ENCODE data around the gene MRPS34. TPM values are rescaled to one million over a fixed set of nuclear protein-coding genes. Genes with fewer than 3 reads are reported as not detected.
"Not testable (repeated sequence)": the region's sequence is repeated elsewhere in the genome, so short reads cannot be mapped to it uniquely, and the experiment has no call there.

The MRPS34 gene
- total RNA-seq, 2 experiments from 2014 or later = 94.9 to 98.3 TPM

GRCh38 chr16:1744338-1744840 is 28.5 kb downstream of the MRPS34 start:
- Mint-ChIP-seq H3K36me3 (ENCODE audit: low read depth) (peaks cover 7% of the 10 kb centered on the region), H3K4me3 (no peak overlapping the region), H3K4me1 (no peaks in the 10 kb centered on the region), H3K27me3 (no peaks in the 10 kb centered on the region), H3K27ac (no peak overlapping the region), H3K9me3 (no peaks in the 10 kb centered on the region)
- ChIA-PET POLR2A (no interaction called here), CTCF (interaction anchor here (0.6 kb wide), 1 partner anchor 62 kb away, joined by 3 read pairs; no protein-coding TSS in a partner anchor)
- DNase-seq = no peak

- no peaks in the 10 kb centered on the region for H3K9me3 Mint-ChIP-seq
- DNase-seq = no peak
- H3K27ac Mint-ChIP-seq = no peak overlapping the region
- ChIA-PET POLR2A (no interaction called here), CTCF (interaction anchor here (0.6 kb wide), 1 partner anchor 61 kb away, joined by 3 read pairs; no protein-coding TSS in a partner anchor)
- H3K27me3 Mint-ChIP-seq = no peaks in the 10 kb centered on the region
- H3K4me1 Mint-ChIP-seq = no peaks in the 10 kb centered on the region
- no peaks in the 10 kb centered on the region for H3K36me3 Mint-ChIP-seq (ENCODE audit: low read depth)
- H3K4me3 Mint-ChIP-seq = no peak overlapping the region
Observed at GRCh38 chr16:1743376-1744337, 29.3 kb downstream of the MRPS34 start.

- Mint-ChIP-seq H3K27ac (no peak overlapping the region), H3K4me3 (no peak overlapping the region), H3K36me3 (ENCODE audit: low read depth) (no peaks in the 10 kb centered on the region), H3K9me3 (no peaks in the 10 kb centered on the region), H3K4me1 (no peaks in the 10 kb centered on the region), H3K27me3 (no peaks in the 10 kb centered on the region)
- CTCF ChIA-PET = no interaction called here
- POLR2A ChIA-PET = interaction anchor here (1.4 kb wide), 1 partner anchor 13 kb away, joined by 4 read pairs; no protein-coding TSS in a partner anchor
- no peak for DNase-seq
Observed at GRCh38 chr16:1741553-1742165, 31.3 kb downstream of the MRPS34 start.

GRCh38 chr16:1740781-1741490 is 32.0 kb downstream of the MRPS34 start:
- no peaks in the 10 kb centered on the region for H3K4me1 Mint-ChIP-seq
- H3K4me3 Mint-ChIP-seq = no peak overlapping the region
- no peak for DNase-seq
- H3K9me3 Mint-ChIP-seq = no peaks in the 10 kb centered on the region
- H3K27ac Mint-ChIP-seq = no peak overlapping the region
- no peaks in the 10 kb centered on the region for H3K36me3 Mint-ChIP-seq (ENCODE audit: low read depth)
- H3K27me3 Mint-ChIP-seq = no peaks in the 10 kb centered on the region
- POLR2A ChIA-PET = interaction anchor here (1.4 kb wide), 1 partner anchor 13 kb away, joined by 4 read pairs; no protein-coding TSS in a partner anchor
- CTCF ChIA-PET = no interaction called here

- CTCF ChIA-PET = no interaction called here
- H3K36me3 Mint-ChIP-seq (ENCODE audit: low read depth) = no peaks in the 10 kb centered on the region
- POLR2A ChIA-PET = no interaction called here
Observed at GRCh38 chr16:1740234-1740633, 32.7 kb downstream of the MRPS34 start.

GRCh38 chr16:1734816-1735215 is 38.1 kb downstream of the MRPS34 start:
- no peaks in the 10 kb centered on the region for H3K4me1 Mint-ChIP-seq
- no peaks in the 10 kb centered on the region for H3K9me3 Mint-ChIP-seq
- DNase-seq = no peak
- ChIA-PET POLR2A (no interaction called here), CTCF (no interaction called here)
- H3K4me3 Mint-ChIP-seq = no peak overlapping the region
- no peak overlapping the region for H3K27ac Mint-ChIP-seq
- H3K27me3 Mint-ChIP-seq = no peaks in the 10 kb centered on the region
- peaks cover 15% of the 10 kb centered on the region for H3K36me3 Mint-ChIP-seq (ENCODE audit: low read depth)

More at GRCh38 chr16:1740234-1740633, 32.7 kb downstream of the MRPS34 start:
- no peaks in the 10 kb centered on the region for H3K4me1 Mint-ChIP-seq
- H3K27me3 Mint-ChIP-seq = no peaks in the 10 kb centered on the region
- no peak overlapping the region for H3K4me3 Mint-ChIP-seq
- no peaks in the 10 kb centered on the region for H3K9me3 Mint-ChIP-seq
- DNase-seq = no peak
- no peak overlapping the region for H3K27ac Mint-ChIP-seq

GRCh38 chr16:1734123-1734522 is 38.8 kb downstream of the MRPS34 start:
- Mint-ChIP-seq H3K4me1 (no peaks in the 10 kb centered on the region), H3K36me3 (ENCODE audit: low read depth) (peaks cover 17% of the 10 kb centered on the region), H3K4me3 (no peak overlapping the region), H3K27me3 (no peaks in the 10 kb centered on the region), H3K27ac (no peak overlapping the region), H3K9me3 (no peaks in the 10 kb centered on the region)
- POLR2A ChIA-PET = no interaction called here
- CTCF ChIA-PET = interaction anchor here (1.9 kb wide), 1 partner anchor 11 kb away, joined by 8 read pairs; no protein-coding TSS in a partner anchor
- DNase-seq = no peak

- H3K27ac Mint-ChIP-seq, POLR2A ChIA-PET, H3K9me3 Mint-ChIP-seq, DNase-seq, H3K4me3 Mint-ChIP-seq, H3K27me3 Mint-ChIP-seq, H3K4me1 Mint-ChIP-seq: not testable (repeated sequence)
- CTCF ChIA-PET = interaction anchor here (1.9 kb wide), 2 partner anchors 9 to 26 kb away, joined by 5 to 8 read pairs; partner anchors contain the start of gene MAPK8IP3
- H3K36me3 Mint-ChIP-seq (ENCODE audit: low read depth) = peaks cover 21% of the 10 kb centered on the region
Observed at GRCh38 chr16:1732551-1732987, 40.4 kb downstream of the MRPS34 start.

GRCh38 chr16:1732071-1732470 is 40.9 kb downstream of the MRPS34 start:
- H3K4me1 Mint-ChIP-seq = no peaks in the 10 kb centered on the region
- peaks cover 26% of the 10 kb centered on the region for H3K36me3 Mint-ChIP-seq (ENCODE audit: low read depth)
- CTCF ChIA-PET = interaction anchor here (1.9 kb wide), 1 partner anchor 26 kb away, joined by 5 read pairs; the partner anchor contains the start of gene MAPK8IP3
- no peaks in the 10 kb centered on the region for H3K27me3 Mint-ChIP-seq
- no peaks in the 10 kb centered on the region for H3K9me3 Mint-ChIP-seq
- H3K4me3 Mint-ChIP-seq = no peak overlapping the region
- POLR2A ChIA-PET = no interaction called here
- no peak overlapping the region for H3K27ac Mint-ChIP-seq
- DNase-seq = no peak

GRCh38 chr16:1731603-1732002 is 41.3 kb downstream of the MRPS34 start:
- CTCF ChIA-PET = no interaction called here
- Mint-ChIP-seq H3K4me3 (no peak overlapping the region), H3K36me3 (ENCODE audit: low read depth) (peaks cover 30% of the 10 kb centered on the region), H3K4me1 (no peaks in the 10 kb centered on the region), H3K9me3 (no peaks in the 10 kb centered on the region), H3K27ac (no peak overlapping the region), H3K27me3 (no peaks in the 10 kb centered on the region)
- POLR2A ChIA-PET = no interaction called here
- no peak for DNase-seq

GRCh38 chr16:1731073-1731472 is 41.9 kb downstream of the MRPS34 start:
- ChIA-PET POLR2A (no interaction called here), CTCF (no interaction called here)
- Mint-ChIP-seq H3K4me1 (no peaks in the 10 kb centered on the region), H3K27ac (no peak overlapping the region), H3K36me3 (ENCODE audit: low read depth) (peaks cover 32% of the 10 kb centered on the region), H3K9me3 (no peaks in the 10 kb centered on the region), H3K4me3 (no peak overlapping the region), H3K27me3 (no peaks in the 10 kb centered on the region)
- DNase-seq = no peak

- Mint-ChIP-seq H3K4me1 (no peaks in the 10 kb centered on the region), H3K27me3 (no peaks in the 10 kb centered on the region), H3K9me3 (no peaks in the 10 kb centered on the region), H3K27ac (no peak overlapping the region), H3K36me3 (ENCODE audit: low read depth) (peaks cover 33% of the 10 kb centered on the region), H3K4me3 (no peak overlapping the region)
- ChIA-PET CTCF (interaction anchor here (0.9 to 1.1 kb wide), 2 partner anchors 10 to 24 kb away, joined by 3 to 5 read pairs; partner anchors contain the start of gene MAPK8IP3), POLR2A (no interaction called here)
- no peak for DNase-seq
Observed at GRCh38 chr16:1729445-1729844, 43.5 kb downstream of the MRPS34 start.

- Mint-ChIP-seq H3K4me1 (no peaks in the 10 kb centered on the region), H3K9me3 (no peaks in the 10 kb centered on the region), H3K27me3 (no peaks in the 10 kb centered on the region), H3K36me3 (ENCODE audit: low read depth) (peaks cover 33% of the 10 kb centered on the region), H3K4me3 (no peak overlapping the region), H3K27ac (no peak overlapping the region)
- CTCF ChIA-PET = no interaction called here
- POLR2A ChIA-PET = interaction anchor here (1.3 kb wide), 1 partner anchor 13 kb away, joined by 4 read pairs; no protein-coding TSS in a partner anchor
- no peak for DNase-seq
Observed at GRCh38 chr16:1729026-1729425, 43.9 kb downstream of the MRPS34 start.

Data from activated CD4-positive, alpha-beta memory T cell treated with anti-CD3 and anti-CD28 coated beads, Interleukin-2, amount 10 ng/mL, durations not matched to agents 7 days and 5 days (primary cell).